Activated CD8-positive, alpha-beta memory T cell treated with anti-CD3 and anti-CD28 coated beads for 48 hours (primary cell): ENCODE data around the gene HIVEP1.

Experiments
- DNase-seq, 3 experiments: peaks; one replicate each; pipeline ENCODE4 v3.0.0-alpha.2; 2020; ENCODE audit warnings: low read depth in 2 of 3, low spot score in 2 of 3

The HIVEP1 gene

GRCh38 chr6:12181481-12181880 is 169.4 kb downstream of the HIVEP1 start:
- DNase-seq = no peak

DNA sequence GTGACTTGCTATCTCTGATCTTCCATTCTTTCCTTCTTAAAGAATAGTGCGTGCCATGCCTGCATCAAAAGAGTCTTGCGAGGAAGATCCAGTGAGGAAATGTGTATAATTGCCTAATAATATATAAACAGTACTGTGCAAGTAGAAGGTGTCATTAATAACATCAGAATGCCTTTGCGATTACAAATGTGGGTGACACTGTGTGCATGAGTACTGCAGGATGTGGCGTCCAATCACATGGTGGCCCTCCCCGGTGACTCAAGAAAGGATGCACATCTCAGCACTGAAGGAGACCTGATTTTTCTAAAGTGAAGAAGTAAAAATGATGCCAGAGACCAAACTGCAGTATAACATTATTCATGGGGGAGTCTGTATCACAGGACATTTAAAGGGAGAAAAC is 170.6 kb downstream of the HIVEP1 start:
- DNase-seq = no peak

DNA sequence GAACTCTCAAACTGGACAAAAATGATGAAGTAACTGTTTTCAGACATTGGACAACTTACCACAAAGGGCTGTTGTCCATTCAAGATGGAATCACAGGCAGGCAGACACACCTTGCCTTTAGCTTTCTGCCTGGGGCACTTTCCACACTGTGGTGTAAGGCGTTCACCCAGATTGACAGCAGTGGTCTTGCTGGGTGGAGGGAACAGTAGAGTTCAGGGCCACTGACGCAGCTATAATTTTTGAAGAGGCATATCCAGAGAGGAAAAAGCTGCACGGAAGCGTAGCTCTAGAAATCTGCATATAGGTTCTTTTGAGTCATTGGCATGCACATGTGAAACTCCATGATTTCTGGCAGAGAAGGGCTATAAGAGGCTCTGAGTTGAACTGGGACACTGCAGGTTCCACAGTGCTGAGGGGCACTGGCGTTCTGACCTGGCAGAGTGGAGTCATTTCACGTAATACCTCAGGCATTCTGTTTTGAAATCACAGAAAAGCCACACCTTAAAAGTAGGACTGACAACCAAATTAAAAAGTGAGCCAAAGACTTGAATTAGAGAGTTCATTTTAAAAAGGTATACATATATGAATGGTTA is 173.1 kb downstream of the HIVEP1 start:
- DNase-seq = no peak

- no peak for DNase-seq
Observed at GRCh38 chr6:12186528-12186927, 174.4 kb downstream of the HIVEP1 start.

DNA sequence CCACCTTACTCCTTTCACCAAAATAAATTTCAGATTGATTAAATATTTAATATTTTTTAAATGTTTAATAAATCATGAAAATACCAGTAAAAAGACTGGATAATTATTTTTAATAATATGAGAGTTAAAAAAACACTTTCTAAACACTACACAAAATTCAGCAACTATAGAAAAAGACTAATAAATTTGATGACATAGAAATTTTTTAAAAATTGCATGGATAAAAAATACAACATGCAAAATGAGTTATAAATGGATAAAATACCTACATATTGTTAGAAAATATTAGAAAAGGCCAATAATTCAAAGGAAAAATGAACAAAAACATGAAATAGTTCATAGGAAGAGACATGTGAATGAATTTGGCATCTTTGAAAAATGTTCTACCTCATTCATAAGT is 177.0 kb downstream of the HIVEP1 start:
- no peak for DNase-seq

DNA sequence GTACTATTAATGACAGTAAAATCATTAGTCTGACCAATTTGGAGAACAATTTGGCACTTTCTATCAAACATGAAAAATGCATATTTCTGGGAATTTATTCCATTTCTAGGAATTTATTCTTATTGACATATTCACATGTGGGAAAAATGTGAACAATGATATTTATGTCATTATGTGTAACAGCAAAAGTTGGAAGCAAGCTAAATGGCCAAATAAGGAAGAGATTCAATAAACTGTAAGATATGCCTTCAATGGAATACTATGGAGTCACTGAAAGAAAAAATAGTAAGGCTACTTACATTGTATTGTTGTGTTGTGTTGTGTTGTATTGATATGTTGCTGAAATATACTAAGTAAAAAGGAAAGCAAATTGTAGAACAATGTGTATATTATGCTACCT is 177.5 kb downstream of the HIVEP1 start:
- no peak for DNase-seq

DNA sequence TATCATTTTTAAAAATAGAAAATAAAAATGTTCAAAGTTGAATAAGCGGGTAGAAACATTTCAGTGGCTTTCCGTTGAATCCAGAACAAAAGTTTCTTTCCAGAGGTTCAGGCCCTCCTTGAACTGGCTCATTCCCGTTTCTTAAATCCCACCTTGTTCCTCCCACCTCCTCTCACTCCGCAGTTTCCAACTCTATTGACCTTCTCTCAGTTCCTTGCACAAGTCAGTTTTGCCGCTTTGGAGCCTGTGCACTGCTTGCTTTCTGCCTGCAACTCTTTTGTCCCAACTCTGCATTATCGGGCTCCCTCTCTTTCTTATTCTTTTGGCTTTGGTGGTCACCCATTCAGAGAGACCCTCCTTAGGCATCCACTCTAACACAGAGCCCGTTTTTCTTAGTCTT is 178.1 kb downstream of the HIVEP1 start:
- DNase-seq = no peak

DNA sequence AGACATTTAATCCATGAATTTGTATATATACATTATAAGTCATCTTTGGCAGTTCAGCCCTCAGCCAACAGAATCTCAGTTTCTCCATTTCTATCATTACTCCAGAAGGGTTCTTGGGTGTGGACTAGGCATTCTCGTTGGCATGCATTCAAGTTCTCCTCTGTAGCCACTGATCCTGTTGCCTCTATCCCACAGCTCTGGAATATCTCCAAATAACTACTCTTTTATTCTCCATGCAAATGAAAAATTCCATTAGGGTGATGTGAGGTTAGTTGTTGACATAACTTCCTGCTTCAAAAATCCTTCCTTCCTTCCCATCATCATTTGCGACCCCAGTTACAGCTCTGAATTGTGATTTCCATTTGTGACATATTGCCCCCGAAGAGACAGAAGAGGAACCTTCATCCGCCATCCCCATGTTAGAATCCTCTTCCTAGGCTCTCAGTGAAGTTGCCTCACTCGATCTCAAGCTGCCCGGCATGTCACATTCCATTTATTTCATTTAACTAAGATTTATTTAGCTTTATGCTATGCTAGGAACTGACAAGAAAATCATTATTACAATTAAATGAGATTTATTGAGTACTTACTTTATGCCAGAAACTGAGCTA is 184.3 kb downstream of the HIVEP1 start:
- no peak for DNase-seq

DNA sequence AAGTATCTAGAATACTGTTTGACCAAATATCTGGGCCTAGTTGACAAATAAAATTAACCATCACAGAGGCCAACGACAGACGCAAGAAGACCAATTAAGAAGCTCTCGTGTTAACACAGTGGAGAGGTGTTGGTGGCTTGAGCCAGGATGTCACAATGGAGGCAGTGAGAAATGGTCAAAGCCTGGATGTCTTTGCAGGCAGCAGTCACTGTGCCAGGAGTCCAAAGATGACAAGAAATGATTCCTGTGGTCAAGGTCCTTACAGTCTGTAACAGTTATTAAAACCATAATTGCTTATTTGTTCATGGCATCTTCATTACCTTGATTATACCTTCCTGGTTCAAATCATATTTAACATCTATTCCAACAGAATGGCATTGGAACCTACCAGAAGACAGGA is 186.7 kb downstream of the HIVEP1 start:
- no peak for DNase-seq

- no peak for DNase-seq
Observed at GRCh38 chr6:12200015-12200564, 188.0 kb downstream of the HIVEP1 start.

- no peak for DNase-seq
Observed at GRCh38 chr6:12200761-12201160, 188.6 kb downstream of the HIVEP1 start.

GRCh38 chr6:12203001-12203400 is 190.9 kb downstream of the HIVEP1 start:
- DNase-seq = no peak

DNA sequence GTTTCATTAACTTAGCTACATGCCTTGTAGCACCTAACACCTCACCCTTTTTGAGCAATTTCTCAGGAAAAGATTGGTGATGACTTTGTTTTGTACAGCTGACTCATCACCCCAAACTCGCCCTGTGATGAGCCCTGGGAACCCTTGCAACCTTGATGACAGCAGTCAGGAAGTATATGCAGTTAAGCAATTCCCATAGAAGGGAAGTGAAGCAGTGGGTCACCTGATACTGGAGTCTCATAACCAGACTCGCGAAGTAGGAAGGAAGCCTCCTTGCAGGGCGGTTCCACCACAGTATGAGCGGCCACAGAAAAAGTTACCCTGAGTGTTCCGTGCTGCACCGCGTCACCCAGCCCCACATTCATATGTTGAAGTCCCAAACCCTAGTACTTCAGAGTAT is 196.1 kb downstream of the HIVEP1 start:
- no peak for DNase-seq

DNA sequence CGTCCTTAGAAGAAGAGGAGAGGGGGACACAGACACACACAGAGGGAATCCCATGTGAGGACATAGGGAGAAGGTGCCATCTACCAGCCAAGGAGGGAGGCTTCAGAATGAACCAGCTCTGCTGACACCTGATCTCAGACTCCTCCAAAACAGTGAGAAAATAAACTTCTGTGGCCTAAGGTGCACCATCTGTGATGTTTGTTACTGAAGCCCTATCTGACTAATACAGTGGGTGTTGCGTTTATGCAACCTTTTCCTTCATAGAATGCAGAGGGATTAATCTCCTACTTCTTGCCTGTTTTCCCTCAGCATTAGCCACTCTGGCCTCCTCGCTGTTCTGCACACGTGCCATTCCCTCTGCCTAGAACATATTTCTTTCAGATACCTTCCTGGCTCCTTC is 196.6 kb downstream of the HIVEP1 start:
- no peak for DNase-seq
